Spleen (tissue), 11 donors: ENCODE results near the gene SLC22A23. TPM values are rescaled to one million over a fixed set of nuclear protein-coding genes. Genes with fewer than 3 reads are reported as not detected.
"Not testable (repeated sequence)": the region's sequence is repeated elsewhere in the genome, so short reads cannot be mapped to it uniquely, and the experiment has no call there.

Experiments
- DNase-seq: peaks from one replicate; pipeline ENCODE4 v3.0.0-alpha.2; 2020
- H3K27ac ChIP-seq, 8 donors: fragments of 200-600 bp; sonication (generic) in 7 of 8; 1 replicate in 4 of 8; 2 replicates in 4 of 8; pipeline versions ENCODE4 v1.5.0 to v1.8.0; 2016 to 2021; ENCODE audit warnings: inconsistent platforms in 4 of 8, mild to moderate bottlenecking in 4 of 8, moderate library complexity in 1 of 8
- H3K27me3 ChIP-seq, 7 donors: fragments of 200-600 bp; sonication (generic) in 6 of 7; replicated peaks in 1 of 7; 1 replicate in 4 of 7; 2 replicates in 3 of 7; pipeline versions ENCODE4 v1.5.0 to v1.8.0; 2016 to 2021; ENCODE audit warnings: inconsistent platforms in 3 of 7, mild to moderate bottlenecking in 1 of 7
- H3K36me3 ChIP-seq, 6 donors: fragments of 200-600 bp; sonication (generic) in 5 of 6; 1 replicate in 4 of 6; 2 replicates in 2 of 6; pipeline versions ENCODE4 v1.5.0 to v1.8.0; 2016 to 2021; ENCODE audit warnings: inconsistent platforms in 2 of 6
- H3K4me1 ChIP-seq, 6 donors: fragments of 200-600 bp; sonication (generic) in 5 of 6; 1 replicate in 3 of 6; 2 replicates in 3 of 6; pipeline versions ENCODE4 v1.5.0 to v1.8.0; 2016 to 2021; ENCODE audit warnings: inconsistent platforms in 3 of 6
- H3K4me3 ChIP-seq, 8 donors: fragments of 200-600 bp; sonication (generic) in 7 of 8; 1 replicate in 4 of 8; 2 replicates in 4 of 8; pipeline versions ENCODE4 v1.5.0 to v1.8.0; 2016 to 2021; ENCODE audit warnings: inconsistent platforms in 4 of 8, mild to moderate bottlenecking in 4 of 8, moderate library complexity in 2 of 8
- H3K9me3 ChIP-seq, 8 donors: fragments of 200-600 bp; sonication (generic) in 7 of 8; 1 replicate in 4 of 8; 2 replicates in 4 of 8; pipeline versions ENCODE4 v1.5.0 to v1.8.0; 2016 to 2021; ENCODE audit warnings: inconsistent platforms in 4 of 8
- CTCF ChIP-seq, 11 experiments: fragments of 200-600 bp in 7 of 11; fragments of 450-650 bp in 4 of 11; sonication (generic) in 4 of 11; IDR thresholded peaks in 8 of 11; conservative IDR thresholded peaks in 3 of 11; 1 replicate in 7 of 11; 2 replicates in 4 of 11; pipeline versions ENCODE4 v1.4.0 to v1.8.0; 2016 to 2021; ENCODE audit warnings: antibody characterized with exemption in 11 of 11, inconsistent platforms in 4 of 11, mild to moderate bottlenecking in 1 of 11
- POLR2A ChIP-seq, 3 donors: fragments of 450-650 bp; IDR thresholded peaks; one replicate each; pipeline ENCODE4 v1.5.1; 2017; ENCODE audit warnings: antibody characterized with exemption in 3 of 3, mild to moderate bottlenecking in 1 of 3
- POLR2AphosphoS5 ChIP-seq, 3 donors: sonication (generic); formaldehyde crosslinking; IDR thresholded peaks; one replicate each; pipeline ENCODE4 v1.5.1; 2017; ENCODE audit warnings: antibody characterized with exemption in 3 of 3
- WGBS, 5 donors: extraction: QIAGEN DNeasy Blood & Tissue Kit in 3 of 5; methylation state at CpG; one replicate each; pipeline versions ENCODE4 v1.1.5 to v1.1.7; 2013 to 2018; 5-methylcytosine and 5-hydroxymethylcytosine counted together
- intact Hi-C: fragments of 100-400 bp; cut with DNase I; formaldehyde crosslinking; loops from one replicate; pipeline ENCODE4 v1.15.0; 2023; ENCODE audit warnings: low total_unique reads
- polyA plus RNA-seq, 3 donors: library from polyadenylated mRNA; stranded (reverse); fragments of 200-250 nt; gene quantifications; one replicate each; pipeline ENCODE4 v1.2.1, GENCODE V29; 2013
- total RNA-seq, 7 donors: library from RNA; depleted of rRNA in 3 of 7; stranded (reverse); fragments of >200 nt in 3 of 7; fragmentation: NEBNext Ultra II Directional in 4 of 7; extraction: Animal tissue kit (Norgen Biotek cat#: 25700) in 4 of 7; gene quantifications; one replicate each; pipeline versions ENCODE4 v1.1.0 to v1.2.1, GENCODE V29; 2016 to 2021
- donor health status: healthy with polysubstance abuse.
- donor health status: DM: no; HTN: no; CAD: no; lungs with moderate emphysema.
- donor health status: DM: no; HTN: no; CAD: no.
- donor health status: Bipolar disorder and iron deficiency.
- donor health status: healthy.
- donor health status: DM: no; HTN: no; CAD: no.
- donor health status: DM: yes; HTN: yes; CAD: no.

The SLC22A23 gene
- total and polyA plus RNA-seq, 10 donors: 1.9 to 22.6 (median 18.3) TPM

GRCh38 chr6:3389390-3390167 is 67.3 kb downstream of the SLC22A23 start:
- 91 to 96% (median 92%) methylated on average over 15 of the region's 15 CpGs for WGBS, 5 donors
- no peak overlapping the region for H3K4me3 ChIP-seq
- TF ChIP-seq POLR2AphosphoS5 (IDR thresholded peaks at IDR 0.05) (no peak), POLR2A (IDR thresholded peaks at IDR 0.05) (no peak), CTCF (IDR thresholded peaks at IDR 0.05 in 8 of 11, conservative IDR thresholded peaks at IDR 0.05 in 3 of 11) (no peak)
- H3K9me3 ChIP-seq: no peaks in the 10 kb centered on the region
- no peak for DNase-seq
- H3K27ac ChIP-seq: no peak overlapping the region
- no peaks in the 10 kb centered on the region for H3K36me3 ChIP-seq
- intact Hi-C loops: no loop called here
- H3K27me3 ChIP-seq: peaks cover 0 to 9% (median 0%) of the 10 kb centered on the region in 7 donors
- H3K4me1 ChIP-seq: peaks cover 0 to 18% (median 2%) of the 10 kb centered on the region in 6 donors

DNA sequence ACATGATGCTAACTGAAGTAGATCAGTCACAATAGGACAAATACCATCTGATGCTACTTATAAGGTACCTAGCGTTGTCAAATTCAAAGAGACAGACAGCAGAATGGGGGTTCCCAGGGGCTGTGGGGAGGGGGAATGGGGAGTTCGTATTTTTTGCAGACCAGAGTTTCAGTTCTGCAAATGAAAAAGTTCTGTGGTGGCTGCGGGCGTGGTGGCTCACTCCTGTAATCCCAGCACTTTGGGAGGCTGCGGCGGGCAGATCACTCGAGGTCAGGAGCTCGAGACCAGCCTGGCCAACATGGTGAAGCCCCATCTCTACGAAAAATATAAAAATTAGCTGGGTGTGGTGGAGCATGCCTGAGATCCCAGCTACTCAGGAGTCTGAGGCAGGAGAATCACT is 68.1 kb downstream of the SLC22A23 start:
- Histone ChIP-seq H3K9me3 (no peaks in the 10 kb centered on the region), H3K27me3 (peaks cover 0 to 9% (median 0%) of the 10 kb centered on the region in 7 donors), H3K36me3 (no peaks in the 10 kb centered on the region), H3K4me3 (no peak overlapping the region), H3K27ac (no peak overlapping the region), H3K4me1 (peaks cover 0 to 21% (median 3%) of the 10 kb centered on the region in 6 donors)
- intact Hi-C loops: no loop called here
- TF ChIP-seq POLR2AphosphoS5 (IDR thresholded peaks at IDR 0.05) (no peak), POLR2A (IDR thresholded peaks at IDR 0.05) (no peak), CTCF (IDR thresholded peaks at IDR 0.05 in 8 of 11, conservative IDR thresholded peaks at IDR 0.05 in 3 of 11) (no peak)
- no peak for DNase-seq
- 58 to 82% (median 75%) methylated on average over 9 of the region's 9 CpGs for WGBS, 5 donors

GRCh38 chr6:3386374-3386857 is 70.4 kb downstream of the SLC22A23 start:
- no peak for DNase-seq
- Histone ChIP-seq H3K27me3 (peaks cover 0 to 9% (median 0%) of the 10 kb centered on the region in 7 donors), H3K27ac (peak overlapping the region in 2 of 8 donors; percentile 14 to 25), H3K4me3 (no peak overlapping the region), H3K9me3 (no peaks in the 10 kb centered on the region), H3K36me3 (no peaks in the 10 kb centered on the region), H3K4me1 (peaks cover 0 to 22% (median 5%) of the 10 kb centered on the region in 6 donors)
- intact Hi-C loops: no loop called here
- TF ChIP-seq POLR2A (IDR thresholded peaks at IDR 0.05) (no peak), POLR2AphosphoS5 (IDR thresholded peaks at IDR 0.05) (no peak), CTCF (IDR thresholded peaks at IDR 0.05 in 8 of 11, conservative IDR thresholded peaks at IDR 0.05 in 3 of 11) (no peak)
- WGBS, 5 donors: 74 to 95% (median 89%) methylated on average over 6 to 11 of the region's 11 CpGs

DNA sequence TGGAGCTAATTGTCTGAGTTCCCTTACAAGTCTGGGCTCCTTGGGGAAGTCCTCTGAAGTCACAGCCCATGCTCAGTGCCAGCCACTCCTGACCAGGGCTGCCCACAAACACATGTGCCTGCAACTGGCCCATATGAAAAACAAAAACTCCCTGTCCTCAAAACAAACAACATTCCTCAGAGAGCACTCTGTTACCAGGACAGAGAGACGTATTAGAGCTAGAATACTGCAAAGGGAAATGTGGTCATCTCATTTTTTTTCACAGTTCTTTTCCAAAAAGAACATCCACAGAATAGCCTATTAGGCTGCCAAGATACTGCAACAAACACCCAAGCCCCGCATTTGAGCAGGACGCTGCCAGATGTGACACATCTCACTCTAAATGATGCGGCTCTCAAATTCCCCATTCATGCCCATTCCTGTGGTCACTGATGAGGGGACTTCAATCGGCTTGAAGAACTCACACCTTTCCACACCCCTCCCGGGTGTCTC is 71.1 kb downstream of the SLC22A23 start:
- no peaks in the 10 kb centered on the region for H3K9me3 ChIP-seq
- 76 to 86% (median 82%) methylated on average over 6 of the region's 6 CpGs for WGBS, 5 donors
- peaks cover 0 to 9% (median 0%) of the 10 kb centered on the region in 7 donors for H3K27me3 ChIP-seq
- H3K36me3 ChIP-seq: no peaks in the 10 kb centered on the region
- peak overlapping the region in 4 of 8 donors; percentile 14 to 47 (median 34) for H3K27ac ChIP-seq
- no peak for DNase-seq
- intact Hi-C loops: no loop called here
- no peak overlapping the region for H3K4me3 ChIP-seq
- H3K4me1 ChIP-seq: peaks cover 0 to 22% (median 5%) of the 10 kb centered on the region in 6 donors
- no peak for TF ChIP-seq POLR2AphosphoS5 (IDR thresholded peaks at IDR 0.05)
- no peak for TF ChIP-seq POLR2A (IDR thresholded peaks at IDR 0.05)
- no peak for TF ChIP-seq CTCF (IDR thresholded peaks at IDR 0.05 in 8 of 11, conservative IDR thresholded peaks at IDR 0.05 in 3 of 11)

GRCh38 chr6:3385181-3385580 is 71.7 kb downstream of the SLC22A23 start:
- H3K36me3 ChIP-seq, intact Hi-C loops, H3K9me3 ChIP-seq, H3K4me3 ChIP-seq, DNase-seq, H3K27me3 ChIP-seq: not testable (repeated sequence)
- Histone ChIP-seq H3K27ac (peak overlapping the region in 4 of 8 donors; percentile 14 to 47 (median 30)), H3K4me1 (peaks cover 0 to 22% (median 5%) of the 10 kb centered on the region in 6 donors)
- WGBS, 5 donors: 88 to 93% (median 92%) methylated on average over 4 of the region's 4 CpGs
